CMK (cell line): Measurements from ENCODE around the gene LSM10.

Source experiments
- DNase-seq: peaks from one replicate; pipeline ENCODE4 v3.0.0-alpha.2; 2010; ENCODE audit warnings: low read depth

The LSM10 gene

GRCh38 chr1:36408479-36408878, 10.8 kb upstream of the LSM10 start:
- no peak for DNase-seq

GRCh38 chr1:36406440-36406839, 8.7 kb upstream of the LSM10 start:
- no peak for DNase-seq

- no peak for DNase-seq
Observed at GRCh38 chr1:36402504-36402890, 4.8 kb upstream of the LSM10 start.

- no peak for DNase-seq
Observed at GRCh38 chr1:36401602-36402503, 4.1 kb upstream of the LSM10 start.

GRCh38 chr1:36400825-36401601, 3.3 kb upstream of the LSM10 start:
- peak; percentile 98 for DNase-seq

- no peak for DNase-seq
Observed at GRCh38 chr1:36400514-36400824, 2.8 kb upstream of the LSM10 start.

GRCh38 chr1:36398370-36398977, 766 bp upstream of the LSM10 start:
- DNase-seq: no peak

GRCh38 chr1:36397083-36397377, 678 bp downstream of the LSM10 start:
- no peak for DNase-seq

GRCh38 chr1:36396359-36396758, 1.3 kb downstream of the LSM10 start:
- DNase-seq: no peak

- no peak for DNase-seq
Observed at GRCh38 chr1:36393686-36394085, 4.0 kb downstream of the LSM10 start.

GRCh38 chr1:36392836-36393235, 4.9 kb downstream of the LSM10 start:
- no peak for DNase-seq

GRCh38 chr1:36391271-36391670, 6.4 kb downstream of the LSM10 start:
- no peak for DNase-seq

- no peak for DNase-seq
Observed at GRCh38 chr1:36390411-36390810, 7.3 kb downstream of the LSM10 start.

GRCh38 chr1:36389999-36390398, 7.7 kb downstream of the LSM10 start:
- no peak for DNase-seq

- DNase-seq: no peak
Observed at GRCh38 chr1:36389261-36389660, 8.4 kb downstream of the LSM10 start.

GRCh38 chr1:36387141-36387949, 10.4 kb downstream of the LSM10 start:
- DNase-seq: no peak

GRCh38 chr1:36386265-36387140, 11.2 kb downstream of the LSM10 start:
- peak; percentile 97 for DNase-seq

- peak; percentile 99 for DNase-seq
Observed at GRCh38 chr1:36385410-36386264, 12.1 kb downstream of the LSM10 start, which contains the start of gene STK40. STK40 (minus strand) TSS chr1:36385924; CDS start chr1:36361332, 24,592 bp downstream.

GRCh38 chr1:36384542-36385409, 12.9 kb downstream of the LSM10 start:
- no peak for DNase-seq
